NCI-H2171 (cell line): ENCODE results near the gene NFATC2.

ENCODE experiments used
- DNase-seq: peaks from one replicate; lab custom pipeline; 2025; lab: John Stamatoyannopoulos, UW

NFATC2 gene

DNA sequence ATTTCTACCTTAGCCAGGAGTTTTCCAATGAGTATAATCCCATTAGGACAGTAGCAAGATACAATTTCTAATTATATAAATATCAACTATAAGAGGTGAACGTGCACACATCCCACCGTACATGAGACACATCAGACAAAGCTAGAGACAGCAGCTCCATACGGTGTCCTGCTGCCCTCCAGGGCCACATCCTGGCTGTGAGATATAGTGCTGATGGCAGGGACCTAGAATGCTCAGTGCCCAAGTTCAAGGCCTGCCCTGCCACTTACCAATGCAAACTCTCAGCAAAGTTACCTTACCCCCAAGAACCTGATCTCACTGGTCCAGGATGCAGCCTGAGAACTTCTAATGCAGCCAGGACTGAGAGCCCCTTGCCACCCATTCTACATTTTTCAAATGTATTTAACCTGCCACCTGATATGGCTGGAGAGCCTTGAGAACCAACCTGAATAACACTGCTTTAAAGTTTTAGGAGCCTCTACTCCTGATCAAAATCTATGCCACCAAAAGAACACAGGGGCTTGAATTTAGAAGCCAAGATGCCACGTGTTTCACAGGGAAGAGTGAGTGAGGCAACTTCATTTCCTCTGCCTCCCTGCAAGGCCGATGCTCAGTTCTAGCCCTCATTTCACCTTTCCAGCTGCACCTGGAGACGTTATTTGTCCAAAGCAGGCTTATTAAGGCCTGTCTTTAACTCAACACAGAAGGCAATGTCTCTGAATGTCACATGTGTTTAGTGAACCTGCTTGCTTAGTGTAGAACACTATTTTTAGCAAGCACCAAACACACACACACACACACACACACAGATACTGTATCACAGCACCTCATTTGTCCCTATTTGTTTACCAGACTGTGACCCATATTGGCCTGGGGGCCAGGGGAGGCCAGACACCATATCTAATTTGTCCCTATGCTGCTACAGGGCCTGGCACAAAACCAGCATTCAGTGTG lies 6.1 kb downstream of the NFATC2 start:
- DNase-seq: no peak

DNA sequence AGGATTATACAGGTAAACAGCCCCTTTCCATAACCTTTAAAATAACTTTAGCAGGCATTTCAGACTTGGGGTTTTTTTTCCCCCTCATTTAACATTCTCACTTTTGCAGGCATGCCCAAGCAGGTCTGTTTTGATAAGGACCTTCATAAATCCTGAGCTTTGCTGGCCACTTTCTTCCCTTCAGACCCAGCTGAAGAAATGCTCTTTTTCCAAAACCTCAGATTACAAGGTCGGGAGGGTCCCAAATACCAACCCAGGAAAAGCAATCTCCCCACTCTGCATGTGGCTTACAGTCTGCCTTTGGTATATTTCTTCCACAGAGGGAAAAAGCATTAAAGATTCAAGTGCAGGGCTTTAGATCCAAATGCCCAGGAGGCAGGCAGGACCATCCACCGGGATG lies 6.8 kb downstream of the NFATC2 start:
- DNase-seq: no peak

DNA sequence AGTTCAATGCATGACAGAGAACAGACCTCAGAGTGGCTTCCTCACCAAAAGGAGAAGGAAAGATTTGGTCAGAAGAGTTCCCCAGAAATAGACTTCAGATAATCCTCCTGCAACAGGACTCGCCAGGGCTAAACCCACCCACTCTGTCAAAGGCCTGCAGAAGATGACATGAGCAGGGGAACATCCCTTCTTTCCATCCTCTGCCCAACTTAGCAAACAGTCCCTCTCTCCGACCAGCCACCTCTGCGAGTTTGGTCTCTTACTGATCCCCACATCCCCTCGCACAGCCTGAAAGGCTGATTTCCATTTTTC lies 7.5 kb downstream of the NFATC2 start:
- DNase-seq: no peak

DNA sequence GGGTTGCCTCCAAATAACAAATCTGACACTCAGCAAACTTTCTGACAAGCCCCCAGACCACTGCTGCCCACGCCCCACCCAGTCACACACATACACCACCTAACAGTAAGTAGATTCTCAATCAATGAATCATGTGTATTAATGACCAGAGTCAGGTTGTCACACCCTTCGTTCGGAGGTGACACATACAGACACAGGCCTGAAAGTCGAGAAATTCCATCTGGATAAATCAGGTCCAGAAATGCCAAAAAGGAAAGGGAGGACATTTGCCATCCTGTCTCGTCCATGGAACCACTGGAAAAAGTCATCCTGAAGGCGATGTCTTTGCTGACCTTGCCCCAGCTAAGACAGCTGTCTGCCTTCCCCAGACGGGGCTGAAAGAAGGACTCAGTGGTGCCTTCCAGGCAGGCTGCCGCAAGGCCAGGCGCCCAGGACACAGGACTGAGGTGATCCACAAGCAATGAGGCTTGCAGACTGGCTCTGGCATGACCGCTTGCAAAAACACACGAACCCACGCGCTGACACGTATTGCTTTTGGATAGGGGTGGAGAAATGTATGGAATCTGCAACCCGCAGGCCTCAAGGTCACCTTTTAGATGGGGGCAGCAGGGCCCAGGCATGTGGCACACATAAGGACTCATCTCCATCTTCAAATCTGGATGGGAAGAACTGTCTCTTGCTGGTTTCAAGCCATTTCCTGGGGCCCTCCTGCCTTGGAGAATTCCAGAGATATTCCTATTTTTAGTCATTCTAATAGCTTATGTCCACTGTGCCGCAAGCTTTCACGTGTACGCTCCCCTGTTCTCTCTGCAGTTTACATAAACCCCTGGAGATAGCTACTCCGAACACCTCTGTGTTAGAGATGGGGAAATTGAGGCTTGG lies 9.0 kb downstream of the NFATC2 start:
- DNase-seq: no peak

DNA sequence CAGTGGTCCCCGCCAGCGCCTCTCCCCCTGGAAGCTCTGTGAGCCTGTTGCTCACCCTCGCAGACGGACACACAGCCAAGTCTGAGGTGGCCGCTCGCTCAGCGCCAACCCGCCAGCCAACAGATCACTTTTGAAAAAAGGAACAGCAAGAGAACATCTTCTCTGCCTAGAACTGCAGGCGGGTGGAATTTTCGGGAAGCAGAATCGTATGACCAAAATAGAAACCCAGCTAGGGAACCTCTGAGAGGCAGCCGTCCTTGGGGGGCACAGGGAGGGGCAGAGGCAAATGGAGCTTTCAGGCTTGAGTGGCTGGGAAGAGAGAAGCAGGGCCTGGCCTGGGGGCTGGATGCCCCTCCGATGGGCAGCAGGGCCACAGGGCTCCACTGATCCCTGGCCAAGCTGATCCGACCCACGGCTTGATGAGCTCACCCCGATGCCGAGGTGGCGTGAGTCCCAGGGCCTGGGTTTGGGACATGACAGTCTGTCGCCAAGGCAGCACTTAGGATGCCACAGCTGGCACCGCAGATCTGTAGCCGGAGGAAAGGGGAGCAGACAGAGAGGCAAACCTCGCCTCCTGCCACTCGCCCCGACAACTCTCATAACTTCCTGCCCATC lies 9.8 kb downstream of the NFATC2 start:
- no peak for DNase-seq

DNA sequence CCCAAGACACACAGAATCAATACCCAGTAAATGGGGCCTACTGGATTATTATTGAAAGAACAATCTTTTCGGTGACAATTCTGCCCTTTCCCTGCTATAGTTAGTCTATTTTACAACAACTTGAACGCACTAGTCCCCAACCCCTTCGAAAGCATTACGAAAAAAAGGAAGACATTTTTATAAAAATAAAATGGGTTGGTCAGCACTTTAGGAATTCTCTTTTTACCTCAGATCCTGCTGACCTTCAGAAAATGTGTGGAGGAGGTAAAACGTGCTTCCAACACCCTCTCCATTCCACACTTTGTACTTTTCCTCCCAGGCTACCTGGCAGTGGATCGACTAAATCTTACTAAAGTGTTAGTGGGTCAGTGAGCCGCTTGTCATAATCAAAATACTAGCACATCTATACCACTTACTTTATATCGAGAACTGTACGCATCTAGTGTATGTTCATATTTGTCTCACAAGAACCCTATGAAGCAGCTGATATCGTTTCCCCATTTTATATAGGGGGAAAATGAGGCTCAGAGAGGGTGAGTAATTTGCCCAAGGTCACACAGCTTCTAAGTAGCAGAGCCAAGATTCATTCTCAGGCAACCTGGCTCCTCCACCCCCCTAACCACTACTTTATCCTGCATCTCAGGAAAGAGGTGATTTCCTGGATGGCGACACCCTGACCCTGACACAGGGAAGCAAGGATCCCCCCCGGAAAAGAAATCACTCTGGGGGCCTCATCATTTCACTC lies 10.6 kb downstream of the NFATC2 start:
- no peak for DNase-seq

DNA sequence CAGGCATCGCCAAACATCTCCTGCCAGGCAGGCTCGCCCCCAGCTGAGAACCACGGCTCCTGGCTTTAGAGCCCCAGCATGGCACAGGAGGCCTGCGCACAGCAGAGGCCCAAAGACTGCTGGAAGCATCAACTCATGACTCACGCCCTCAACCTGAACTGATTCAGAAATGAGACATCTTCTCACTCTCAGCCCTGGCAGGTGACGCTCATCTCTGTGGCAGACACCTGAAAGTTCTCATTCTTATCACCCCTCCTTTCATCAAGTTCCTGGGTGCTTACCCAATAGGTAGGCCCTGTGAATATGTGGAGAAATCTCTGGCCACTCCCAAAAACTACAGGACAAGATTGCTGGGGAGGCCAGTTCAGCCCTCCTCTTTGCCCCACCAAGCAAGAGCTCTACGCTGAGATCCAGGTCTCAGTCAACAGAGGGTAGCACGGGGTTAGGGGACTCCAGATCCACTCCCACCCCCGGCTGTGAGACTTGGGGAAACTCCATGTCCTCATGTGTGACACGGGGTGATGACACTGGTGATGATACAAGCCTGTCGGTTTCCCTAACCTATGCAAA lies 11.3 kb downstream of the NFATC2 start:
- no peak for DNase-seq

DNA sequence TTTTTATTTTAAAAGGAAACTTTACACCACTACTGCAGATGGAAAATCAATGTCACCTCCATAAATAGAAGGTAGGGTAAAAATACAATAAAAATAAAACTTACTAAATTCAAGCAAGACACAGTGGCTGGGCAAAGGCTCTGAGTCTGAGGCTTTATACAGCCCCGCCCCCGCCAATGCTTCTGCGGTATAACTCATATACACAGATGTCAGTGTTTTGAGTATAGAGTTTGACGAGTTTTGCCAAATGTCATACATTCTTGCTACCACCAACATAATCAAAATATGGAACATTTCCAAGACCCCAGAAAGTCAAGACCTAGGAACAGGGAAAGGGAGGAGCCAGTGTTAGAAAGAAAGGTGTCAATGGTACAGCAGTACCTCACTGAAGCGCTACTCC lies 12.8 kb downstream of the NFATC2 start:
- no peak for DNase-seq

DNA sequence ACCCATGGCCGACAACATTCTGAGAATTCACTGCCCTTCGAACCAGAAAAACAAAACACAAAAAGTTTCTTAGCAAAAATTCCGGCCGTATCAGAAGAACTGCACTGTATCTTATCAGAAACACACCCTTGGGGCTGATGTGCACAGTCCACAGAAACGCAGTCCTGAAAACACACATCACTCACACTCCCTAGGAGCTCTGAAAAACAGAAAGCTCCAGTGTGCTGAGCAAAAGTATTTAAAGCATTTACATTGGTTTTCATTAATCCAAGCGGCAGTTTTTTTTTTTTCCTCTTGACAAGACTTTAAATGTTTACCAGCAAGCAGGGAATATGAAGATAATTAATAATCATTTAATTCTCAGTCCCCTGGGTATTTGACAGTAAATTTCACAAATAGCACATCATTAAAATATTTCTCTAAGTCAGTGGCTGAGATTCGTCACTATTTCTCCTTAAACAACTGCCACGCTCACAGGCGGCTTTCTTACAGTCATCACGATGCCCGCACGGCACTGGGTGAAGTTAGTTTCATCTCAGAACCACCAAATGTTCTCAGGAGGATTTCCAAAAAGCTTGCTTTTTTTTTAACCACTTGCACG lies 13.3 kb downstream of the NFATC2 start:
- DNase-seq: no peak

DNA sequence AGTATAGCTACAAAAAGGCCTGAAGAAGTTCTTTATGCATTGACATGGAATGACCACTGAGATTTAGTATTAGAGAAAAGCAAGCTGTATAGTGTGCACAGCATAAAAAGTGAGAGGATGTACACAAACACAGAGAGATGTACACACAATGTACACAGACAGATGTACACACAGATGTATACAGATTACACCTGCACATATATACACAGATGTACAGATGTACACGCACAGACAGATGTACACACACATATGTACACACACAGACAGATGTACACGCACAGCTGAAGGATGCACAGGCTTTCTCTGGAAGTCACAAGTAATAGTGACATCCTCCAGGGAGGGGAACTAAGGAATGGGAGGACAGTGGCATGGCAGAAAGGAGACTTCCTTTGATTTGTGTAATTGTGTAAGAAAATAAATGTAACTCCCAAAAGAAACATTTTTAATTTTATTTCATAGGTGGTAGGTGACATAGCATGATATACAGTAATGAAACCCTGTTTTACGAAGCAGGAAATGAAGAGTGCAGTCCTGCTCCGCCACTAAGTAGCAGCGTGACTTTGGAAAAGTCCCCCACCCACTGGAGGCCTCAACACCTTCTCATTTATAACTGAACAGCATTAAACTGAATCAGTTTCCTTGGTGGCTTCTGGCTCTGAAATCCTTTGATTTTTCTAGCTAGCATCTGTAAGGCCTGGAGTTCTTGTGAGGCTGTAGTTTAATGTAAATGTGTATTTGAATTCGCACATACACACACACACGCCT lies 14.1 kb downstream of the NFATC2 start:
- no peak for DNase-seq

DNA sequence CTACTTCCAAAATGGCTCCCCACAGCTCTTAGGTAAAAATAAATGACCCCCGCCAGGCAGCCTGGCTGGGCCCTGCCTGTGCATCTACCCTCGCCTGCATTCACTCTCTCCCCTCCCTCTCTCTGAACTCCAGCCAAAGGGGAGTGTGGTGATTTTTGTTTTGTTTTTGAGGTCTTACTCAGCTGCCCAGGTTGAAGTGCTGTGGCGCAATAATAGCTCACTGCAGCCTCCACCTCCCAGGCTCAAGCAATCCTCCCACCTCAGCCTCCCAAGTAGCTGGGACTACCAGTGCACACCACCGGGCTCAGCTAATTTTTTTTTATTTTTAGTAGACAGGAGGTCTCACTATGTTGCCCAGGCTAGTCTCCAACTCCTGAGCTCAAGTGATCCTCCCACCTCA lies 15.8 kb downstream of the NFATC2 start:
- DNase-seq: no peak

DNA sequence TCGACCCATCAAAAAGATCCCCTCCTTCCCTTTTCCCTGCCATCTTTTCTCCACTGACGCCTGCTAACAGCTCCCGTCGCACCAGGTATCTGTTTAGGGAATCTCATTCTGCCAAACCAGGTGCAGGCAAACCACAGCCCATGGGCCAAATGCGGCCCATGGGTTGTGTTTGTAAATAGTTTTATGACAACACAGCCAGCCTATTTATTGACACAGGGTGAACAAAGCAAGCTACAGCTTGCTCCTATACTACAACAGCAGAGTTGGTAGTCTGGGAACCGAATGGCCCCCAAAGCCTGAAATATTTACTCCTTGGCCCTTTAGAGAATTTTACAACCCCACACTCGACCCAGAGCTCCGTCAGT lies 16.4 kb downstream of the NFATC2 start:
- DNase-seq: no peak

DNA sequence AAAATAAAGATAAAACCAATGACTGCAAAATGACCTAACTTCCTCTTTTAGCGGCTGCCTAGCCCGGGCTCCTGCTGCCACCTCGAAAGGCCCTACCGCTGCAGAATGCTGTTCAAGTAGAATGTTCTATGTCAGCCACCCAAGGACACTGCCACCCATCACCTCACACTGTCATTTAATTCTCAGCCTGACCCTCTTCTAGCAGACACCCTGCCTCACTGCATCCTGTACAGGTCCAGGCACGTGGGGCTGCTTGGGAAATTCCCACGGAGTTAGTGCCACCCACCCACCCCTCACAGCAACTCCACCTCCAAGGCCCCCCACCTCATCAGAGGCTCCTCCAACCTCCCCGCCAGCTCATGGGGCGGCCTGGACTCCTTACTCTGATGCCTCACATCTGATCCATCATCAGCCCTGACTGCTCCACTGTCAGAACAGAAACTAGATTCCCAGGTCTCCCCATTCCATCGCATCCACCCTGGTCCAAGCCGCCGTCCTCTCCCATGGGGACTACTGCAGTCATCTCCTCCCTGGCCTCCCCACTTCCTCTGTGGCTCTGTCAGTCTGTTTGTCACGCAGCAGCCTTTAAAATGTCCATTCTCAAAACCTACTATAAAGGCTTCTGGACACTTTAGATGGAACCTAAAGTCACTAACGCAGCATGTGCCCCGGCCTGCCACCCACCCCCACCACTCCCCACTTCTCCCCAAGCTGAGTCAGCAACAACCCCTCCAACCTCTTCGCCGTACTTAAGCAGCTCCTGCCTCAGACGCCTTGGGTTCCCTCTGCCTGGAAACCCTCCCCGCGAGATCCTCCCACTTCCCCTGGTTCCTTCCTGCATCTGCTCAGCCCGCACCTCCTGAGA lies 17.0 kb downstream of the NFATC2 start:
- no peak for DNase-seq

DNA sequence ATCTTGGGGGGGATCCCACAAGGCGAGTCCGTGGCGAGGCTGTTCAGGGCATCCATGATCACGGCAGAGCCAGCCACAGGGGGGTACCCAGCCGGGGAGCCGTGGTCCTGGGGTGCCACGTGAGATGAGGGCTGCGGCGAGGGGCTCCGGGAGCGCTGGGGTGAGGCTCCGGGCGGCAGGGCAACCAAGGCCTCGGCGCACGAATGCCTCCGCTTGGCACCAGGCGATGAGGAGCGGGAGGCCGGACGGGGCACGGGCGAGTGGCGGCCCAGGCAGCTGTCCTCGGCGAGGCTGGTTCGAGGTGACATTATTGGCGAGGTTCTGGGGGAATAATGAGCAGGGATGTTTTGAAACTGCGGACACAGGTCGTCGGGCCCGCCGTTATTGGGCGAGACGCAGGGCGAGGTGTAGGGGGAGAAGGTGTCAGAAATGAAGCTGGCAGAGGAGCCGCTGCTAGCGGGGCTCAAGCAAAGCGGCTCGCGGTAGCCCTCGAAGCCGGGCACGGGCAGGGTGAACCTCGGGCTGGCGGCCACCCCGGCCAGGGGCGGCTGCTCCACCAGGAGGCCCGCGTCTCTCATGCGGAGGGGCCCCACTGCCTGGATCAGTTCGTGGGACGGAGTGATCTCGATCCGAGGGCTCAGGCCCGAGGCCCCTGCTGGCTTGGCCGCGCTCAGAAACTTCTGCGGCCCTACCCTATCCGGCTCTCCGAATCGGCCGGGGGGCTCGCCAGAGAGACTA lies 19.1 kb downstream of the NFATC2 start:
- no peak for DNase-seq

DNA sequence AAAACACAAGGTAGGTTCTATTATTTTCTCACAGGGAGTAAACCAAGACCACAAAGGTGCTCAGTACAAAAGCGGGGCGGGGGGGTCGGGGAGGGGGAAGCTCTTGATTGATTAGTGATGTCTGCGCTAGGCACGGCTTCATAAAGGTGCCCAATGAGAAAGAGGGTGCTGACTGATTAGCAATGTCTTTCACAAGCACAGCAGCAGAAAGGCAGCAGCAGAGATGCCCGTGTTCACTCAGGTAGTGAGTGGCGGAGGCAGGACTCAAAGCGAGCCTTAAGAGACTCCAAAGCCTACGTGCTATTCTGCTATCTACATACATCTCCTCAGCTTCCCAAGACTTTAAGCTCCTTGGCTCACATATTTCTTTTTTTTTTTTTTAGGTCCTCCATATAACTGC lies 20.3 kb downstream of the NFATC2 start:
- no peak for DNase-seq

DNA sequence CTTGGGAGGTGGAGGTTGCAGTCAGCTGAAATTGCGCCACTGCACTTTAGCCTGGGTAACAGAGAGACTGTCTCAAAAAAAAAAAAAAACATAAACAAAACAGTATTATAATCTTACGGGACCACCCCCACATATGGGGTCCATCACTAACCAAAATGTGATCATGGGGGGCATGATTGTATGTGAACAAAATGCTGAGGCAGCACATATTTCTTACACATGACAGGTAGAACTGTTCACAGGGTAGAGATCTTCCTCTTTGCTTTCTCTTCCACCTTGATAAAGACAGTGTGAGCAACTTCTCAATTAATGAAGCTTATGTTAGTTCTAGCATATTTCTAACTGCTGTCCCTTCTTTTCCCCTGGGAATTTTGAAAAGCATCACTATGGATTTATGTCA lies 24.7 kb downstream of the NFATC2 start:
- no peak for DNase-seq

DNA sequence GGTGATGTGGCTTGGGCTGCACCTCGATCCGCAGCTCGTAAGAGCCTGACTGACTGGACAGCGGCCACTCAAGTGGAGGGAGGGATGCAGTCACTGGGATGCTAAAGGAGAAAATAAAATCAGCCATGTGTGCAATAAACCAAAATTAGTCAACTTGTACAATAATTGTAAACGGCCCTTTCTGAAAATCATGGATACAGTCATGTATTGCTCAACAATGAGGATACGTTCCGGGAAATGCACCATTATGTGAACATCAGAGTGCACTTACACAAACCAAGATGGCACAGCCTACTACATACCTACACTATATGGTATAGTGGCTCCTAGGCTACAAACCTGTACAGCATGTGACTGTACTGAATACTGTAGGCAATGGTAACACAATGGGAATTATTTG lies 25.7 kb downstream of the NFATC2 start:
- no peak for DNase-seq

DNA sequence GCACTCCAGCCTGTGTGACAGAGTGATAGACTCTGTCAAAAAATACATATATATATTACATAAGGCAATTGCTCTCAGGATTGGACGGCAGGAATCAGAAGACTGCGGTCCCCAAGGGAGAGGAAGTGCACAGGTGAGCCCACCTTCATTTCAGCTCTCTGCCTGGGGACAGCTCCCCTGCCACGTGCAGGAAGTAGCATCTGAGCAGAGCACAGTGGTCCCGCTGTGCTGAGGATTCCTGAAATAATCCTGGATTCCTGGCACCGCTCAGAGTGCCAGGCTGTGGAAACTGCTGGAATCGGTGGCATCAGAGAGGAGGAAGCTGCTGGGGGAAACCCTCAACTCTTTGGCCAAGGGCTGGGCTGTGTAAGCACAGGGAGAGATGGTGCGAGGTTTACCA lies 27.7 kb downstream of the NFATC2 start:
- no peak for DNase-seq

DNA sequence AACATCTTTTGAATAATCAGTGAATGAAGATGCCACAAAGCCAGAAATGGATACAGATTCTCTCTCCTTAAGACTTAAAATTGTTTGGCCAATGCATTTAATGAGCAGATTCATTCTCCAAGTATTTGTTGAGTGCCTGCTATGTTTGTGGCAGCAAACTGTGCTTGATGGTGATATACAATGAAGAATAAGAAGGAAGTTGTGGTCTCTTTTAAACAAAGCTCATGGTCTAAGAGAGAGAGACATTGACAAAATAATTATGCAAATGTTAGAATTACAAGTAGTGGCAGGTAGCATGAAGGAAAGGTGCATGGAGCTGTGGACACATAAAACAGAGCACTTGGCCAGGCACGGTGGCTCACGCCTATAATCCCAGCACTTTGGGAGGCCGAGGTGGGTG lies 28.3 kb downstream of the NFATC2 start:
- DNase-seq: no peak
